Activated CD4-positive, alpha-beta T cell treated with anti-CD3 and anti-CD28 coated beads, Interleukin-10, Interleukin-2, amounts not matched to agents 100 ng/mL and 50 ng/mL, durations not matched to agents 16 hours and 8 hours (primary cell): ENCODE results near the gene ENTPD8.
"Not testable (repeated sequence)": the region's sequence is repeated elsewhere in the genome, so short reads cannot be mapped to it uniquely, and the experiment has no call there.

Experiments
- DNase-seq: peaks from one replicate; pipeline ENCODE4 v3.0.0-alpha.2; 2020

Gene ENTPD8

DNA sequence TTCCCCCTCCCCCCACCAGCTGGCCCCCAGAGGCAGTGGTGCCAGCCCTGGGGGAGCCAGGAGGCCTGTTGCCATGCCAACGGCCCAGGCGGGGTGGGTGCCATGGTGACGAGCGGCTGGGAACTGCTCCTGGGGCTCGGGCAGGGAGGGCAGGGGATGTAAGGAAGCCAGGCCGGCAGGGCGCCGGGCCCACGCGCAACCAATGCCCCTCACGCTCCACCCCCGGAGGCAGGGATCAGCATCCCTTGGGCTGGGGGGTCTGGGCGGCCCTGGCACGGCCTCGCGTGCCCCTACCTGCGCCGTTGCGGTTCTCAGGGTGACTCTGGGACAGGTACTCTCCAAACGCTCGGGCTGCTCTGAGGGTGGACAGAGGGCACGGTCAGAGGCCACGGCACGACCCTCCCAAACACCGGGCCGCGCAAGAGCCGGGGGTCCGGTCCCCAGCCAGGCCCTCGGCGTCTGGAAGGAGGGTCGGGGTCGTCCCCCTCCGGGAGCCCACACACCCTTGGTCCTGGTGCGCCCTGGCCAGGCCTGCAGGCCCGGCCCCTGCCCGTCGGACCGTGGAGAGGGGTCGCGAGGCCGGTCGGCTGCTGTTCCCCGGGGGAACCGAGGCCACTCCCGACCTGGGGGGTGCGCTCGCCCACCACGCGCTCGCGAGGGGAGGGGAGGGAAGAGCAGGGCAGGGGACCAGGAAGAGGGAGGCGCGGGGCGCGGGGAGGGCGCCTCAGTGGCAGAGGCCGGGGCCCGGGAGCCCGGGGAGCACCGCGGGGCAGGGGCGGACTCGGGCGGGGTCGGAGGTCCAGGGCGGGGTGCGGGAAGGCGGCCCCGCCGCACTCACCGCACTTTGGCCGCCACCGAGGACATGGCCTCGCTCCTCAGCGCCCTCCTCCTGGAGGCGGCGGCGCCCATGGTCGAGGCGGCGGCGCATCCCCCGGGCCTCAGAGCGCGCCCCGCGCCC is 17.3 kb upstream of the ENTPD8 start:
- no peak for DNase-seq

DNA sequence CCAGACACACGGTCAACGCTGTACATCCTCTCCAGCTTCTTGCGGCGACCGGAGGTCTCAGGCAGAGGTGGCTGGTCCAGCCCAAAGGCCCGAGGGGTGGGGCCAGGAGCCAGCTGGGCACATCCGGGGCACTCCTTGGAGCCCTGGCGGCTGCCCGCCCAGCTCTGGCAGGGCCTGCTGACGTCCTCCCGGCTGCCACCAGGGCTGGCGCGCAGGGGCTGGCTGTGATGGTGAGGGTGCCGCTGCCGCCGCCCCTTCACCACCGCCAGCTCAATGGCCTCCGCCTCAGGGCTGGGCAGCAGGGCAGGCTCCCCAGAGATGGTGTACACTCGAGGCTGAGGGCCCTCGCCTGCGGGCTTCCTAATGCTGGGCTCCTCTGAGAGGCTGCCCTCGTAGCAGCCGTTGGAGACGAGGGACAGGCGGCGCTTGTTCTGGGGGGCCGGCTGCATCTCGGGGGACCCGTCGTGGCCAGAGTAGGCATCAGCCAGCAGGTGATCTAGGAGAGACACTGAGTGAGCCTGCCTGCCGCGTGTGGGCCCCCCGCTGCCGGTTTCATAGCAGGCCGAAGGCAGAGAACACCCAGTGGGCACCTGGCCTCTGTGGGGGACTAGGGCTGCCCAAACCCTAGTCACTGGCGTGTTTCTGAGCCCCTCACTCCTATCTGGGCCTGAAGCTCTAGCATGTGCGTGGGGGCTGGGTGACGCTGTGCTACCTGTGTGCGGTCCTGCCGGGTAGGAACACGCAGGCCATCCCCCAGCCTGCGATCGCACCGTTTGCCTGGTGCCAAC is 16.4 kb upstream of the ENTPD8 start:
- no peak for DNase-seq

DNA sequence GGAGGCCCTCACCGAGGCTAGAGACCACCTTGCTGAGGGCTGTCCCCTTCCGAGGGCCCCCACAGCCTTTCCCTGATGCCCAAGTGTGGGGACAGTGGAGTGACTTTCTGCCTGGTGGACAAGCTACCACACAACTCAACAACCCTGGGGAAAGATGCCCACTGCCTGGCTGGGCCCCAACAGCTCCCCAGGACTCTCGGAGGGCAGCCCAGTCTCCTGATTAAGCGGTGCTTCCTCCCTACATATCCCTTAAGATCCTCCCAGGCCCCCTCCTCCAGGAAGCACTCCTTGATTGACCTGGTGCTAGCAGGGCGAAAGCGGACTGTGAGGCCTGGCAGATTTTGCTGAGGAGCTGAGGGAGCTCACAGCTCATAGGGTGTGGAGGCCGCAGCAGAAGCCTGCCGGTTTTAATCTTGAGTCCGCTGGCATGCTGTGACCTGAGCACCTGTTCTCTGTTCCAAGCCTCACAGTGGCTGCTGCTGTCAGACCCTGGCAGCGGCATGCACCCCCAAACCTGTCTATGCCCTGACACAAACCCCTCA is 15.8 kb upstream of the ENTPD8 start:
- no peak for DNase-seq

DNA sequence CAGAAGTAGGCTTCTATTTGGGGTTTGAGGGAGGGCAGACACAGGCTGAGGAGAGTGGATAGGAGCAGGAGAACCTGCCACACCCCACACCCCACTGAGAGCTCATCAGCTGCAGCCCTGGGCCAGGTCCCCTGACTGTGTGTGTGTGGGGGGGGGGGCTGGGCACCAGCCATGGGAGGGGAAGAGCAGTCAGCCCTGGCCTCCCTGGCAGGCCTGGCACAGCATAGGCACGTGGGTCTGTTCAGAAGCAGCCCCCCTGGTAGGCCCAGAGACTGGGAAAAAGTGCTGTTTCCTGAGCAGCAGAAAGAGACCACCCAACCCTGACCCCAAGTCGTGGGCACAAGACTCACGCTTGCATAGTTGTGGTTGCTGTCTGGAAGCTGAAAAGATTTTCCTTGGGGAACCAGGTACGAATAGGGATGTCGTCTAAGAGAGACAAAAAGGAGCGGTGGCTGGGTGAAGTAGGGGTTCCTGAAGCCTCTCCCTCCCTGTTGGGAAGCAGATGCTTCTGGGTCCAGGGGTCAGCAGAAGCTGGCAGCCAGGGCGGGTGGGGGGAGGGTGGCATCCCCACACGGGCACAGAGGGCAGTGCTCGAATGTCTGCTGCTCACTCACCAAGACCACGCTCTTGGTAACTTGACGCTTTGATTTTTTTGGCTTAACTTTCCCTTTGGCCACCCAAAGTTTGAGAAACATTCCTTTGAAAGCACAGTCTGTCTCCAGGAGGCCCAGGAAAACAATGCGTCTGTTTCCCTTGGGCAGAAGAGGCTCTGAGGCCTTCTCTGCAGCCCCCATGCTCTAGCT is 15.1 kb upstream of the ENTPD8 start:
- DNase-seq, result no peak

DNA sequence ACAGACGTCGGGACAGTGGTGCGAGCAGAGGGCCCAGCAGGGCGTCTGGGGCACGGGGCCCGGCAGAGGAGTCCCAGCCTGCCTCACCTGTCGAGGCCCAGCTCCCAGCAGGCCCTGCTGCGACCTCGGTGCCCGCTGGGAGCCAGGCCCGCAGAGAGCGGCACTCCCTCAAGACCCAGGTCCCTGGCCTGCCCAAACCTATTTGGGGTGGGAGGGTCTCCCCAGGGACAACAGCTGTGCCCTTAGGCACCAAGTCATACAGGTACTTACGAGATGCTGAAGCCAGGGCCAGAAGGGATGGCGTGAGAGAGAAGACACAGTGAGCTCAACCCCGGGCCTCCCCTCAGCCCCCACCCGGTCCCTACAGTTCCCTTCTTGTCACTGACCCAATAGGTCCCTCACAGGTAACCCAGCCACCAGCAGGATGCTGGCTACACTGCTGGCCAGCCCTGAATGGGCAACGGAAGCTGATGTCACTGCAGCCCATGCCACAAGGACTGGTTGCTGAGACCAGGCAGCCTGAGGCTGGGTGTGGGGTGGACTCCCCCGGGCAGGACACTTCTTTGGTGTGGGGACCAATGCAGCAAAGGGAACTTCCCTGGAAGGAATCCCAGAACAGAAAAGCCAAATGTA is 14.3 kb upstream of the ENTPD8 start:
- no peak for DNase-seq

DNA sequence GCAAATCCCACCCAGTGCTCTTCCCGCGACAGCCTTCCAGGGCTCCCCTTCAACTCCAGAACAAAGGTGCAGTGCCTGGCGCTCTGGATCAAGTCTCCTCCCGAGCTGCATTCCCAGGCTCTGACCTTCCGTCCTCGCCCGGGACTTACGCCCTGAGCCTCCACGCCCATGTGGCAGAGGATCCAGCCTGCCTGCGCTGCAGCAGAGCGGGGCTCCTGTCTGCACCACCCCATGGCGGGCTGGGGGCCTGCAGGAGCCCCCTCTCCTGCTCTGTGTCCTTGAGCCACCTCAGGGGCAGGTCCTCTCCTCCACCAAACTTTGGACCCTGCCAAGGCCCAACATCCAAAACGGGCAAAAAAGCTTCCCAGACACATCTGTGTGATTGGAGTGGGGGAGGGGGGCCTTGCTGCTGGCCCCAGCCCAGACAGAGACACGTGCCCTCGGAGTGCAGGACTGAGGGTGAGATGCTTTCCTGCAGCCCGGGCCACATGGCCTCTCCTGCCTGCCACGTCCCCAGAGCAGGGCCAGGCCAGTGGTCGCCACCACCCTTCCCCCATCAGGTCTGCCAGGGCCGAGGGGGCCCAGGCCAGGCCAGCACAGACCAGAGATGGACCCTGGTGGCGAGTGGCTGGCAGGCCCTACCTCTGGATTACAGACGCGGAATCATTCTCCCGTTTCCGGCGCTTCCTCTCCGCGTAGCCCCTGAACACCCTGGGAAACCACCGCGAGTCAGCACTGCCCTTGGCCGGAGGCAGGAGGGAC is 13.6 kb upstream of the ENTPD8 start:
- DNase-seq, result no peak

DNA sequence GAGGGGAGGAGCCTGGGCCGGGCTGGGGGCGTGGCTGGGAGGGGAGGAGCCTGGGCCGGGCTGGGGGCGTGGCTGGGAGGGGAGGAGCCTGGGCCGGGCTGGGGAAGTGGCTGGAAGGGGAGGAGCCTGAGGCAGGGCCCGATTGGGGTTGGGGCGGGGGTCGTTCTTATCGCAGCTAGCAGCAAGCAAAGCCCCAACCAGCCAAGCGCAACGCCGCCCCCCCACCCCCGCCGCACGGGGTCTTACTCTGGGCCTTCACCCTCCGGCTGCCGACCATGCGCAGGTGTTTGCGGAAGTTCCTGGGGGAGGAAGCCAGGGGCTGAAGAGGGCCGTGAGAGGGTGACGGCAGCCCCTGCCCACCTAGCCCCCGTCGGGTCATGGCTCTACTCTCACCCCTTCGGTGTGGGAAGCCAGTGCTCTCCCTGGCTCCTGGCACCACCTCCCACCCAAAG is 13.0 kb upstream of the ENTPD8 start:
- no peak for DNase-seq

DNA sequence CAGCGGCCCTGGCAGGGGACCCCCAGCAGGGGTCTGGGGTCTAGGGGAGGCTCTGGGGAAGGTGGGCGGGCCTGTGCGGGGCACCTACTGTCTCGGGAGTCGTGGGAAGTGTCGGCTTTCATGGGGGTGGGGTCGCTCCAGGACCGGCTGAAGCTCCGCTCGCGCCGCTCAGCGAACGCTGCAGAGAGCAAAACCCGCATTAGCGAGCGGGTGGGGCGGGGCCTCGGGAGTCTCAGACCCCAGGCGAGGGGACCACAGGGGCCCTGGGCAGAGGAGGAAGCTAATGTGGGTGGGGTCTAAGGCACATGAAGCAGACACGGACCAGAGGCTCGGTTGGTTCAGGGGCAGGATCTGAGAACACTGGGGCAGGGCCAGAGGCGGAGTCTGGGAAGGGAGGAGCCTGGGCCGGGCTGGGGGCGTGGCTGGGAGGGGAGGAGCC is 12.5 kb upstream of the ENTPD8 start:
- DNase-seq, result peak; percentile 78

DNA sequence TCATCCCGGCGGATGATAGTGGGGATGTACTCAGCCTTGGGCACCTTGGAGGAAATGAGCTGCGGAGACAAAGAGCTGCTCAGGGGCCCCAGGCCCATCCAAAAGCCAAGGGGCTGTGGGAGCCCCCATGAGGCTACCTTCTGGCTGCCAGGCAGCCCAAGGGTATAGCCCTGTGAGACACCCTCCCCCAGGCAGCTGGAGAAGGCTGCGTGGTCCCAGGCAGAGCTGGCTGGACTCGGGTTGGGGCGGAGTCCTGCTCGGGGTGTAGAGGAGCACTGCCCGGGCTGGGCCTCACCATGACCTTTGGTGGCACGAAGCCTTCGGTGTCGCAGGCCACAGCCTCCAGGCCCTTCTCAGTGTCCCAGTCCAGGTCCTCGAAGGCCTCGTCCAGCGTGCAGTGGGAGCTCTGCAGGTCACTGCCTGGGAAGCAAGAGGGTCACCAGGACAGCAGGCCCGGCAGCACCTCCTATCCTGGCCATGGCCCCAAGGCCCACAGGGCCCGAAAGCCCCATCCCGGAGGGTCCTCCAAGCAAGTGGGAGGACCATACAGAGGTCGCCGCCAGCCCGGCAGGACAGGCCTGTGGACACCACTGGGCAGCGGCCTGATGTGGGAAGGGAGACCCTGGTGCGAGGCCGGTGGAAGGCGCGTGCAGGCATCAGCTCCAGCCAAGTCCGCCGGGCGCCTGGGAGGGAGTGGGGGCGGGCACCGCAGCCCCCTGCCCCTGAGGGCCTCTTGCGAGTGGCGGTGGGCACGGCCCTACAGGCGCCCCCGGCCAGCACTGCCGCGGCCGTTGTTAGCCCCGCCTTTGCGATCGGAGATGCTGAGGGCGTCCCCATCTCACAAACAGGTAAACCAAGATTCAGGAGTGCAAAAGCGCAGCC is 11.8 kb upstream of the ENTPD8 start:
- no peak for DNase-seq

DNA sequence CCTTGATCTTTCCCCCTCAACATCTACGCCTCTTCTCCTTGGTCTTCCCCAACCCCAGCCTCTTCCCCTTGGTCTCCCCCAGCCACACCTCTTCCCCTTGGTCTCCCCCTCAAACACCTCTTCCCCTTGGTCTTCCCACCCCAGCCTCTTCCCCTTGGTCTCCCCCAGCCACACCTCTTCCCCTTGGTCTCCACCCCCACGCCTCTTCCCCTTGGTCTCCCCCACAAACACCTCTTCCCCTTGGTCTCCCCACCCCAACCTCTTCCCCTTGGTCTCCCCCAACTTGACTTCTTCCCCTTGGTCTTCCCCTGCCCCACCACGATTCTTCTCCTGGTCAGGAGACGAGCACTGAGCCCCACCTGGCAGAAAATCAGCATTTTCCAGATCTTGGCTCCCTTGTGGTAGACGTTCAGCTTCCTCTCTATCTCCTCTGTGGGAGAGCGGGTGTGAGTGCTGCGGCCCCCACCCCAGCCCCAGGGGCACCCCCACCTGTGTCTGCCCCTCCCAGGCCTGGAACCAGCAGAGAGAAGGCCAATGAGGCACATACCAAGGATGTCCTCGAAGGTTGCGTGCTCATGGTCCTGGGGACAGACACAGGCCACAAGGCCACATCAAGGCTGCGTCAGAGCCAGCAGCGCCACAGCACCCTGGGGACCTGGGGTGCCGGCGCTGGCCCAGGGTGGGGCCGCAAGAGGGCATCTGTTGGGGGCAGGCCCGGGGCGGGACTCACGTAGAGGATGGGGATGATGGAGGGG is 11.0 kb upstream of the ENTPD8 start:
- no peak for DNase-seq

DNA sequence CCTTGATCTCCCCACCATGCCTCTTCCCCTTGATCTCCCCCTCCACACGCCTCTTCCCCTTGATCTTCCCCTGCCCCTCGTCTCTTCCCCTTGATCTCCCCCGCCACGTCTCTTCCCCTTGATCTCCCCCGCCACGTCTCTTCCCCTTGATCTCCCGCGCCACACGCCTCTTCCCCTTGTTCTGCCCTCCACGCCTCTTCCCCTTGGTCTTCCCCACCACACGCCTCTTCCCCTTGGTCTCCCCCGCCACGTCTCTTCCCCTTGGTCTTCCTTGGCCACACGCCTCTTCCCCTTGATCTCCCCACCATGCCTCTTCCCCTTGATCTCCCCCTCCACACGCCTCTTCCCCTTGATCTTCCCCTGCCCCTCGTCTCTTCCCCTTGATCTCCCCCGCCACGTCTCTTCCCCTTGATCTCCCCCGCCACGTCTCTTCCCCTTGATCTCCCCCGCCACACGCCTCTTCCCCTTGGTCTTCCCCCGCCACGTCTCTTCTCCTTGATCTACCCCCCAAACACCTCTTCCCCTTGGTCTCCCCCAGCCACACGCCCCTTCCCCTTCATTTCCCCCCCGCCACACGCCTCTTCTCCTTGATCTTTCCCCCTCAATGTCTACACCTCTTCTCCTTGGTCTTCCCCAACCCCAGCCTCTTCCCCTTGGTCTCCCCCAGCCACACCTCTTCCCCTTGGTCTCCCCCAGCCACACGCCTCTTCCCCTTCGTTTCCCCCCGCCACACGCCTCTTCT is 10.3 kb upstream of the ENTPD8 start:
- not testable (repeated sequence) for DNase-seq

DNA sequence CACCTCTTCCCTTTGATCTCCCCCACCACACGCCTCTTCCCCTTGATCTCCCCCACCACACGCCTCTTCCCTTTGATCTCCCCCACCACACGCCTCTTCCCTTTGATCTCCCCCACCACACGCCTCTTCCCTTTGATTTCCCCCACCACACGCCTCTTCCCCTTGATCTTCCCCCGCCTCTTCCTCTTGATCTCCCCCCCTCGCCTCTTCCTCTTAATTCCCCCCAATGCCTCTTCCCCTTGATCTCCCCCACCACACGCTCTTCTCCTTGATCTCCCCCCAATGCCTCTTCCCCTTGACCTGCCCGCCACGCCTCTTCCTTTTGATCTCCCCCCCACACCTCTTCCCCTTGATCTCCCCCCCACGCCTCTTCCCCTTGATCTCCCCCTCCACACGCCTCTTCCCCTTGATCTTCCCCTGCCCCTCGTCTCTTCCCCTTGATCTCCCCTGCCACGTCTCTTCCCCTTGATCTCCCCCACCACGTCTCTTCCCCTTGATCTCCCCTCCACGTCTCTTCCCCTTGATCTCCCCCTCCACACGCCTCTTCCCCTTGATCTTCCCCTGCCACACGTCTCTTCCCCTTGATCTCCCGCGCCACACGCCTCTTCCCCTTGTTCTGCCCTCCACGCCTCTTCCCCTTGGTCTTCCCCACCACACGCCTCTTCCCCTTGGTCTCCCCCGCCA is 9.5 kb upstream of the ENTPD8 start:
- DNase-seq, result not testable (repeated sequence)

DNA sequence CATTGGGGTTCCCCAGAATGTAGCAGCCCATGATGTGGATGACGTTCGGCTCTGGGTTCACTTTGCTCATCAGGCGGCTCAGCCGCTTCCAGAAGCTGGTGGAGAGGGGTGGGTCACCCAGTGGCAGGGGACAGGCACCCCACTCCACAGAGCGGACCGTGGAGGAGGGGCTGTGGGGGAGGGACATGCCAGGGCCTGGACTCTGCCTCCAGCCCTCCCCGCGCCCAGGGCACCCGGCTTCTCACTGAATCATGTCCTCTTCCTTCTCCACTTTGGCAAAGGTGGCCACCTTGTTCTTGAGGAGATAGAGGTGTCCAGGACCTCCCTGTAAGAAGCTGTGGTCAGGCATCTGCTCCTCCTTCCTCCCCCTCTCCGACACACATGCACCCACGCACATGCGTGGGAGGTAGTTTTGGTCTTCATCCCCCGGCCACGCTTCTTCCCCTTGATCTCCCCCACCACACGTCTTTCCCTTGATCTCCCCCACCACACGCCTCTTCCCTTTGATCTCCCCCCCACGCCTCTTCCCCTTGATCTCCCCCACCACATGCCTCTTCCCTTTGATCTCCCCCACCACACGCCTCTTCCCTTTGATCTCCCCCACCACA is 8.9 kb upstream of the ENTPD8 start:
- DNase-seq, result no peak

DNA sequence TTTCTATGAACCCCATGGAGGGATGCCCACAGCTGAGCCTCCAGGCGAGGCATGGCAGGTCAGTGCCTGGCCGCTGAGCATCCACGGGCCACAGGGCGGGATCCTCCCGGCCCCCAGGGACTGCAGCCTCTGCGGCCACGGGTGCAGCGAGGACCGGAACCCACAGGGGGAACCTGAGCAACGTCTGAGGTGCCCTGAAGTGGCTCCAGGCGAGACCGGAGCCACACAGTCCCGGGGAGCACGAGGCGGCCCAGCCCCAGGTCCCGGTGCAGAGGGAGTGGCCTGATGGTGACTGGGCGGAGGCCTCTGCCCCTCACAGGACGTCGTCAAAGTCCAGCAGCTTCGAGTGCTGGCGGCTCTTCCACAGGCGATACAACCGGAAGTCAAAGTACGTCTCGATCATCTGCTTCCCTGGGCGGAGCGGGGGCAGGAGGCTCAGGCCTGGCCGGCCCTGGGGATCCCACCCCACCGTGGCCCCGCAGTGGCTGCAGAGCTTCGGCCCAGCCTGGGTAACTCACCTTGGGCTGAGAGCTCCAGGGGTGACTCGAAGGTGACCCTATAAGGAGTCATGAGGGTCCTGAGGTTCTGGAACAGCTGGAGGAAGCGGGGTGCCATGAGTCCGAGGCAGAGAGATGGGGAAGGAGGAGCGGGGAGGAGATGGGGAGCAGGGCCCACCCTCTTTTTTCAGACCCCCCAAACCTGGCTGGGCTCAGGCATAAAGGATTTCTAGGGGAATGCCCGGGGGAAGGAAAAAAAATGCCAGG is 8.1 kb upstream of the ENTPD8 start:
- no peak for DNase-seq

DNA sequence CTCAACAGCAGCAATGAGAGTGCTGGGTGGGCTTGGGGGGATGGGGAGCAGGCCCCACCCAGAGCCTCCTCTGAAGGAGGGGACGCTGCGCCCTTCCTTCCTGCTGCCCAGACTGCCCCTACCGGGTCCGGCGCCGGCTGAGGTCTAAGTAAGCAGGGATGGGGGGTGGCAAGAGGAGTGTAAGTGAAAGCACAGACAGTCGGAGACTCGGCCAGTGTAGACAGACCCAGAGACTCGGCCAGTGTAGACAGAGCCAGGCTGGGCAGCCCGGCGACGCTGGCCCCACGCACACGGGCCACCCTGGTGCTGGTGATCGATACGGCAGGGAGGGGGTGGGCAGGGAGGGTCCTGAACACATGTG is 7.4 kb upstream of the ENTPD8 start:
- no peak for DNase-seq

DNA sequence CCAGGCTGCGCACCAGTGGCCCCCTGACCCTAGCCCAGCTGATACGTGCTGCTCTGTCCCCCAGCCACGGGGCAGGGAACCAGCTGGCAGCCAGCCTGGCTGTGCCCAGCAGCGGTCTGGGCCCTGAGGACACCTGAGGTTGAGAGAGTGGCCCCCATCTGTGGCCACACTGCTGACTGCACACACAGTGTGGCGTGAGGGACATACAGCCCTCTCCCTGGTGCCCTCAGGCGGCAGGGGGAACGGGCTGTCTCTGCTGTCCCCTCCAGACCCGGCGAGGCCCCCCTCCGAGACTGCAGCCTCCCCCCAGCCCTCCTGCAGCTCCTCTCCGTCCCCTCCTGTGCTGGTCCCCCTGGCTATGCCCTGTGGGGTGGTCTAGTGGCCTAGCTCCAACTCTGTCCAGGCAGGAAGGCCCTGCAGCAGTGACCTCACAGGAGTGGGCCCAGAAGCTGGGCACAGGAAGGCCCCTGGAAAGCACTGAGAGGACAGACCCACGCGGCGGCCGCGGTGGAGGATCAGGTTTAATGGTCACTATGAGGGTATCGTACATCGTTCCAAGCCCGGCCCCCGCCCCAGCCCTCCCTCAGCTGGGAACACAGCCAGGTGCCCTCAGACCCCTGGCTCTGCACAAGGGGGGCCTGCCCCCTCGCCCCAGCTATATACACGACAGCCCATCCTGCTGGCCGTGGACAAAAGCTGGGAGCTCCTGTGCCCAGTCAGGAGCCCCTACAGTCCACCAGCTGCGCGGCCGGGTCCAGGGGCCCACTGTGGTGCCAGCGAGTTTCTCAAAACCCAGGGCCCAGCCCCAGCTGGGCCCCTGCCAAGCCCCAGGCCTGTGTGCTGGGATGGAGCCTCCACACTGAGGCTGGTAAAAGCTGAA is 6.8 kb upstream of the ENTPD8 start:
- no peak for DNase-seq
